ENCODE data around the gene AUTS2.

DNA sequence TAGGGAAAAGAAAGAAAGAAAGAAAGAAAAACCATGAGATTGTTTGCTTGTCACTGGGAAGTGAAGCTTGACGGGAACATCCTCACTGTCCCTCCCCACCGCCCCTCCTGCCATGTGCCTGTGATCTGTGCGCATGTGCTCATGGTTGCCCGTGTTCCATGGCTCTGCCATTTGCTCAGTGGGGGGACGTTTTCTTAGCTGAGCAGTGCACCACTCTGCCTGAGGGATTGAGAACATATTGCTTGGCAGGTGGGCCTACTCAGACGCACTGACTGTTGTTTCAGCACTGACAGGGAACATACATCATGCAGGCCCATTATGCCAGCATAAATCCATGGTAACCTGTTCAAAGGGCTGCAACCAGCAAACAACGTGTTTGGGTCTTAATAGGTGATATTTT lies 785.7 kb downstream of the AUTS2 start:
- TF ChIP-seq, protein P1, sequence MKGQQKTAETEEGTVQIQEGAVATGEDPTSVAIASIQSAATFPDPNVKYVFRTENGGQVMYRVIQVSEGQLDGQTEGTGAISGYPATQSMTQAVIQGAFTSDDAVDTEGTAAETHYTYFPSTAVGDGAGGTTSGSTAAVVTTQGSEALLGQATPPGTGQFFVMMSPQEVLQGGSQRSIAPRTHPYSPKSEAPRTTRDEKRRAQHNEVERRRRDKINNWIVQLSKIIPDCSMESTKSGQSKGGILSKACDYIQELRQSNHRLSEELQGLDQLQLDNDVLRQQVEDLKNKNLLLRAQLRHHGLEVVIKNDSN (CRISPR knock-in tag; IDR thresholded peaks at IDR 0.05), result no peak
- TF ChIP-seq CTCF (IDR thresholded peaks at IDR 0.05) (no peak), ELF4 (CRISPR knock-in tag; IDR thresholded peaks at IDR 0.05; ENCODE audit: low read depth) (no peak), NR2C2 (CRISPR knock-in tag; IDR thresholded peaks at IDR 0.05) (no peak), ZNF263 (CRISPR knock-in tag; IDR thresholded peaks at IDR 0.05; ENCODE audit: low read depth) (no peak), FOXP4 (CRISPR knock-in tag; IDR thresholded peaks at IDR 0.05) (no peak), NR3C1 (CRISPR knock-in tag; conservative IDR thresholded peaks at IDR 0.05; ENCODE audit: low read depth) (no peak), NFE2L1 (CRISPR knock-in tag; IDR thresholded peaks at IDR 0.05) (no peak), JUN (CRISPR knock-in tag; IDR thresholded peaks at IDR 0.05) (no peak), TP53 (CRISPR knock-in tag; IDR thresholded peaks at IDR 0.05) (no peak)
- TF ChIP-seq, protein P2, sequence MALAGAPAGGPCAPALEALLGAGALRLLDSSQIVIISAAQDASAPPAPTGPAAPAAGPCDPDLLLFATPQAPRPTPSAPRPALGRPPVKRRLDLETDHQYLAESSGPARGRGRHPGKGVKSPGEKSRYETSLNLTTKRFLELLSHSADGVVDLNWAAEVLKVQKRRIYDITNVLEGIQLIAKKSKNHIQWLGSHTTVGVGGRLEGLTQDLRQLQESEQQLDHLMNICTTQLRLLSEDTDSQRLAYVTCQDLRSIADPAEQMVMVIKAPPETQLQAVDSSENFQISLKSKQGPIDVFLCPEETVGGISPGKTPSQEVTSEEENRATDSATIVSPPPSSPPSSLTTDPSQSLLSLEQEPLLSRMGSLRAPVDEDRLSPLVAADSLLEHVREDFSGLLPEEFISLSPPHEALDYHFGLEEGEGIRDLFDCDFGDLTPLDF (CRISPR knock-in tag; IDR thresholded peaks at IDR 0.05), result no peak
